ENCODE data around the gene KCNH2.

Gene KCNH2

GRCh38 chr7:150957133-150958020 lies 20.7 kb downstream of the KCNH2 start:
- peak; percentile 3 for DNase-seq

- peak; percentile 1 for DNase-seq
These were observed 21.6 kb downstream of the KCNH2 start for GRCh38 chr7:150956395-150957132.

GRCh38 chr7:150955519-150956394 lies 22.4 kb downstream of the KCNH2 start:
- DNase-seq: peak; percentile 83

- peak; percentile 13 for DNase-seq
These were observed 23.1 kb downstream of the KCNH2 start for GRCh38 chr7:150954986-150955518.

GRCh38 chr7:150954201-150954985 lies 23.7 kb downstream of the KCNH2 start:
- no peak for DNase-seq

GRCh38 chr7:150953061-150953997 lies 24.8 kb downstream of the KCNH2 start:
- no peak for DNase-seq

GRCh38 chr7:150952331-150953050 lies 25.6 kb downstream of the KCNH2 start:
- DNase-seq: no peak

GRCh38 chr7:150951521-150951920 lies 26.6 kb downstream of the KCNH2 start:
- no peak for DNase-seq

GRCh38 chr7:150951181-150951520 lies 27.0 kb downstream of the KCNH2 start:
- DNase-seq: no peak

GRCh38 chr7:150950496-150951180 lies 27.5 kb downstream of the KCNH2 start:
- no peak for DNase-seq

GRCh38 chr7:150949971-150950491 lies 28.1 kb downstream of the KCNH2 start:
- DNase-seq: no peak

GRCh38 chr7:150949564-150949963 lies 28.6 kb downstream of the KCNH2 start:
- DNase-seq: no peak

GRCh38 chr7:150948791-150949251 lies 29.3 kb downstream of the KCNH2 start:
- no peak for DNase-seq

- DNase-seq: peak; percentile 41
These were observed 30.1 kb downstream of the KCNH2 start for GRCh38 chr7:150947761-150948651.

- peak; percentile 24 for DNase-seq
These were observed 30.8 kb downstream of the KCNH2 start for GRCh38 chr7:150947241-150947745.

GRCh38 chr7:150946421-150947240 lies 31.5 kb downstream of the KCNH2 start:
- DNase-seq: peak; percentile 13
